ENCODE results near the gene CHKA. TPM values are rescaled to one million over a fixed set of nuclear protein-coding genes. Genes with fewer than 3 reads are reported as not detected.

The CHKA gene
- total RNA-seq, 2 donors from 2014 or later = 11.6 to 16.7 TPM

- Mint-ChIP-seq H3K9me3 (no peaks in the 10 kb centered on the region), H3K4me3 (no peak overlapping the region), H3K36me3 (ENCODE audit: insufficient read depth in 2 of 2) (no peaks in the 10 kb centered on the region), H3K4me1 (ENCODE audit: low read depth) (no peaks in the 10 kb centered on the region), H3K27ac (no peak overlapping the region), H3K27me3 (ENCODE audit: low read depth) (no peaks in the 10 kb centered on the region)
- DNase-seq (no peak), ATAC-seq (replicated peaks in 1 of 2) (no peak)
Observed at GRCh38 chr11:68011051-68011943, 109.9 kb downstream of the CHKA start.

GRCh38 chr11:68010090-68011041, 110.8 kb downstream of the CHKA start, which contains the start of gene ALDH3B1:
Gene ALDH3B1 (plus strand): TSS chr11:68010327. CDS start chr11:68015298, 4,971 bp downstream.
- DNase-seq (no peak), ATAC-seq (replicated peaks in 1 of 2) (no peak)
- Mint-ChIP-seq H3K27ac (no peak within 1 kb of the TSS), H3K27me3 (ENCODE audit: low read depth) (no peaks in the 10 kb centered on the region), H3K36me3 (ENCODE audit: insufficient read depth in 2 of 2) (no peaks in the 10 kb centered on the region), H3K4me1 (ENCODE audit: low read depth) (no peaks in the 10 kb centered on the region), H3K4me3 (no peak within 1 kb of the TSS), H3K9me3 (no peaks in the 10 kb centered on the region)

- H3K36me3 Mint-ChIP-seq (ENCODE audit: insufficient read depth in 2 of 2) = no peaks in the 10 kb centered on the region
- ATAC-seq (replicated peaks in 1 of 2) = no peak
- H3K27me3 Mint-ChIP-seq (ENCODE audit: low read depth) = no peaks in the 10 kb centered on the region
- no peaks in the 10 kb centered on the region for H3K9me3 Mint-ChIP-seq
- no peak overlapping the region for H3K27ac Mint-ChIP-seq
- no peak overlapping the region for H3K4me3 Mint-ChIP-seq
- no peak for DNase-seq
- H3K4me1 Mint-ChIP-seq (ENCODE audit: low read depth) = peaks cover 6% of the 10 kb centered on the region
Observed at GRCh38 chr11:68009391-68010089, 111.6 kb downstream of the CHKA start.

- DNase-seq = no peak
- Mint-ChIP-seq H3K36me3 (ENCODE audit: insufficient read depth in 2 of 2) (no peaks in the 10 kb centered on the region), H3K27me3 (ENCODE audit: low read depth) (no peaks in the 10 kb centered on the region), H3K4me1 (ENCODE audit: low read depth) (peaks cover 12% of the 10 kb centered on the region), H3K27ac (no peak overlapping the region), H3K9me3 (no peaks in the 10 kb centered on the region), H3K4me3 (no peak overlapping the region)
- ATAC-seq (replicated peaks in 1 of 2) = no peak
Observed at GRCh38 chr11:68008381-68009337, 112.5 kb downstream of the CHKA start.

- no peaks in the 10 kb centered on the region for H3K9me3 Mint-ChIP-seq
- no peaks in the 10 kb centered on the region for H3K27me3 Mint-ChIP-seq (ENCODE audit: low read depth)
- ATAC-seq (replicated peaks in 1 of 2) = no peak
- no peaks in the 10 kb centered on the region for H3K36me3 Mint-ChIP-seq (ENCODE audit: insufficient read depth in 2 of 2)
- H3K27ac Mint-ChIP-seq = no peak overlapping the region
- no peak for DNase-seq
- peaks cover 15% of the 10 kb centered on the region for H3K4me1 Mint-ChIP-seq (ENCODE audit: low read depth)
- no peak overlapping the region for H3K4me3 Mint-ChIP-seq
Observed at GRCh38 chr11:68007498-68008380, 113.4 kb downstream of the CHKA start.

- H3K4me1 Mint-ChIP-seq (ENCODE audit: low read depth) = peaks cover 23% of the 10 kb centered on the region
- no peaks in the 10 kb centered on the region for H3K36me3 Mint-ChIP-seq (ENCODE audit: insufficient read depth in 2 of 2)
- ATAC-seq (replicated peaks in 1 of 2) (no peak), DNase-seq (no peak)
- no peaks in the 10 kb centered on the region for H3K9me3 Mint-ChIP-seq
- H3K4me3 Mint-ChIP-seq = no peak overlapping the region
- no peaks in the 10 kb centered on the region for H3K27me3 Mint-ChIP-seq (ENCODE audit: low read depth)
- H3K27ac Mint-ChIP-seq = no peak overlapping the region
Observed at GRCh38 chr11:68006606-68007166, 114.5 kb downstream of the CHKA start.

GRCh38 chr11:68004551-68005335, 116.4 kb downstream of the CHKA start:
- peaks cover 23% of the 10 kb centered on the region for H3K4me1 Mint-ChIP-seq (ENCODE audit: low read depth)

GRCh38 chr11:68003846-68004550, 117.2 kb downstream of the CHKA start, which contains the start of gene UNC93B1:
Gene UNC93B1 (minus strand): TSS chr11:68004097. CDS start chr11:68004043, 54 bp downstream.
- Mint-ChIP-seq H3K9me3 (no peaks in the 10 kb centered on the region), H3K4me1 (ENCODE audit: low read depth) (peaks cover 23% of the 10 kb centered on the region), H3K36me3 (ENCODE audit: insufficient read depth in 2 of 2) (no peaks in the 10 kb centered on the region), H3K27ac (no peak within 1 kb of the TSS), H3K4me3 (peak within 1 kb of the TSS; percentile 87 to 90), H3K27me3 (ENCODE audit: low read depth) (no peaks in the 10 kb centered on the region)
- DNase-seq (peak; percentile 89), ATAC-seq (replicated peaks in 1 of 2) (peak; percentile 98)

More at GRCh38 chr11:68004551-68005335, 116.4 kb downstream of the CHKA start:
- no peaks in the 10 kb centered on the region for H3K9me3 Mint-ChIP-seq
- ATAC-seq (replicated peaks in 1 of 2) = no peak
- H3K36me3 Mint-ChIP-seq (ENCODE audit: insufficient read depth in 2 of 2) = no peaks in the 10 kb centered on the region
- H3K27ac Mint-ChIP-seq = no peak overlapping the region
- peak overlapping the region; percentile 87 to 90 for H3K4me3 Mint-ChIP-seq
- no peaks in the 10 kb centered on the region for H3K27me3 Mint-ChIP-seq (ENCODE audit: low read depth)
- no peak for DNase-seq

GRCh38 chr11:68002938-68003845, 118.0 kb downstream of the CHKA start:
- DNase-seq = peak; percentile 56 to 61
- no peaks in the 10 kb centered on the region for H3K36me3 Mint-ChIP-seq (ENCODE audit: insufficient read depth in 2 of 2)
- peak overlapping the region; percentile 58 to 77 for H3K4me3 Mint-ChIP-seq
- no peaks in the 10 kb centered on the region for H3K9me3 Mint-ChIP-seq
- no peak overlapping the region for H3K27ac Mint-ChIP-seq
- H3K4me1 Mint-ChIP-seq (ENCODE audit: low read depth) = peaks cover 29% of the 10 kb centered on the region
- no peaks in the 10 kb centered on the region for H3K27me3 Mint-ChIP-seq (ENCODE audit: low read depth)
- peak; percentile 61 to 64 for ATAC-seq (replicated peaks in 1 of 2)

Measured in activated T-cell treated with anti-CD3 and anti-CD28 coated beads, Interleukin-2, amount 50 U/mL, for 72 hours (primary cell).